Astrocyte of the cerebellum (primary cell): Measurements from ENCODE around the gene FTO.

ENCODE experiments used
- DNase-seq: peaks from one replicate; pipeline ENCODE4 v3.0.0-alpha.2; 2011; ENCODE audit warnings: low read depth
- H3K4me3 ChIP-seq: 2 replicates; pipeline ENCODE4 v1.5.1; 2011; ENCODE audit warnings: mild to moderate bottlenecking, low read depth, low read length, moderate library complexity
- in situ Hi-C: cut with HindIII; loops from 2 replicates; pipeline ENCODE4 v1.10.0; 2017; ENCODE audit warnings: low sequenced_read_pairs
- TF ChIP-seq, protein P1 (sequence below): IDR thresholded peaks from 2 replicates; pipeline ENCODE4 v1.5.1; 2012; ENCODE audit warnings: low read length, low read depth, moderate library complexity, mild to moderate bottlenecking; ENCODE audit errors: missing control alignments

Gene FTO

GRCh38 chr16:53937161-53937880 is 233.4 kb downstream of the FTO start:
- in situ Hi-C loops = no loop called here
- no peak for DNase-seq
- H3K4me3 ChIP-seq = no peak overlapping the region
- TF ChIP-seq, protein P1, sequence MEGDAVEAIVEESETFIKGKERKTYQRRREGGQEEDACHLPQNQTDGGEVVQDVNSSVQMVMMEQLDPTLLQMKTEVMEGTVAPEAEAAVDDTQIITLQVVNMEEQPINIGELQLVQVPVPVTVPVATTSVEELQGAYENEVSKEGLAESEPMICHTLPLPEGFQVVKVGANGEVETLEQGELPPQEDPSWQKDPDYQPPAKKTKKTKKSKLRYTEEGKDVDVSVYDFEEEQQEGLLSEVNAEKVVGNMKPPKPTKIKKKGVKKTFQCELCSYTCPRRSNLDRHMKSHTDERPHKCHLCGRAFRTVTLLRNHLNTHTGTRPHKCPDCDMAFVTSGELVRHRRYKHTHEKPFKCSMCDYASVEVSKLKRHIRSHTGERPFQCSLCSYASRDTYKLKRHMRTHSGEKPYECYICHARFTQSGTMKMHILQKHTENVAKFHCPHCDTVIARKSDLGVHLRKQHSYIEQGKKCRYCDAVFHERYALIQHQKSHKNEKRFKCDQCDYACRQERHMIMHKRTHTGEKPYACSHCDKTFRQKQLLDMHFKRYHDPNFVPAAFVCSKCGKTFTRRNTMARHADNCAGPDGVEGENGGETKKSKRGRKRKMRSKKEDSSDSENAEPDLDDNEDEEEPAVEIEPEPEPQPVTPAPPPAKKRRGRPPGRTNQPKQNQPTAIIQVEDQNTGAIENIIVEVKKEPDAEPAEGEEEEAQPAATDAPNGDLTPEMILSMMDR = no peak

GRCh38 chr16:53944025-53944424 is 240.1 kb downstream of the FTO start:
- no peak for DNase-seq
- in situ Hi-C loops = no loop called here
- TF ChIP-seq, protein P1 = no peak
- no peak overlapping the region for H3K4me3 ChIP-seq

DNA sequence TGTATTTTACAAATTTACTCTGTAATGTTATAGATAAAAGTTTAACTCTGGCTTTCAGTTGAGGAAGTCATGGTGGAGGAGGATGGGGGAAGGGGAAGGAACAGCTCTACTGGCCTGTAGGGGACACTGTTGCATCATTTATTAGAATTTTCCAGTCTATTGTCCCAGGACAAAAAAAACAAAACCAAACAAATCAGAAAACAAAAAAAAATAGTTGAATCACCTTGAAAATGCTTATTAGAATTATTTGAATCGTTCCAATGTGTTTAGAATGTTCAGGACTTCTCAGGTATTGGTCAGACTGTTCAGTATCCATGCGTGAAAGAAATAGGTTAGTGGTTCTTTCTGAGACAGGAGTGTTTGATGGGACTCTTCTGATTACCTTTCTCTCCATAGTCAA is 242.0 kb downstream of the FTO start:
- TF ChIP-seq, protein P1 = peak; percentile 79
- in situ Hi-C loops = loop anchor here (5.0 kb wide), 1 partner anchor 131 kb away; no protein-coding TSS in a partner anchor
- no peak overlapping the region for H3K4me3 ChIP-seq
- peak; percentile 55 for DNase-seq

- in situ Hi-C loops = loop anchor here (5.0 kb wide), 1 partner anchor 130 kb away; no protein-coding TSS in a partner anchor
- H3K4me3 ChIP-seq = no peak overlapping the region
- no peak for DNase-seq
- TF ChIP-seq, protein P1 = no peak
Observed at GRCh38 chr16:53946746-53947386, 242.9 kb downstream of the FTO start.

- DNase-seq = no peak
- H3K4me3 ChIP-seq = no peak overlapping the region
- in situ Hi-C loops = loop anchor here (5.0 kb wide), 1 partner anchor 130 kb away; no protein-coding TSS in a partner anchor
- TF ChIP-seq, protein P1 = no peak
Observed at GRCh38 chr16:53947642-53948041, 243.7 kb downstream of the FTO start.

GRCh38 chr16:53948326-53948725 is 244.4 kb downstream of the FTO start:
- TF ChIP-seq, protein P1 = no peak
- H3K4me3 ChIP-seq = no peak overlapping the region
- in situ Hi-C loops = loop anchor here (5.0 kb wide), 1 partner anchor 129 kb away; no protein-coding TSS in a partner anchor
- DNase-seq = no peak
